SK-N-SH (cell line): ENCODE data around the gene EPHA3. TPM values are rescaled to one million over a fixed set of nuclear protein-coding genes. Genes with fewer than 3 reads are reported as not detected.

Source experiments
- CTCF ChIA-PET: fragments of 300-600, 350-600 bp; formaldehyde crosslinking; extraction: SDS; loops from one replicate; lab custom pipeline; 2021; lab: Yijun Ruan, JAX
- POLR2A ChIA-PET: fragments of 350-600 bp; sonication (Branson Sonifier 250); formaldehyde crosslinking; extraction: SDS; loops from one replicate; lab custom pipeline; 2020; ENCODE audit warnings: antibody characterized with exemption, inconsistent platforms; lab: Yijun Ruan, JAX
- DNase-seq: peaks from one replicate; pipeline ENCODE4 v3.0.0; 2012
- H2AFZ ChIP-seq: fragments of 200-600 bp; sonication (generic); 2 replicates; pipeline ENCODE4 v1.8.1; 2016; ENCODE audit warnings: antibody characterized with exemption, mild to moderate bottlenecking, low read depth
- H3F3A ChIP-seq: fragments of 200-600 bp; sonication (generic); replicated peaks from 2 replicates; pipeline ENCODE3; 2016; ENCODE audit warnings: antibody characterized with exemption, mild to moderate bottlenecking; ENCODE audit not compliant: insufficient read depth
- H3K27ac ChIP-seq, 2 experiments: fragments of 200-500 bp in 1 of 2; fragments of 200-600 bp in 1 of 2; sonication (Bioruptor generic) in 1 of 2; sonication (generic), shearing (Covaris generic) in 1 of 2; 2 replicates each; pipeline versions ENCODE4 v1.5.1 to v1.6.1; 2014 to 2016; ENCODE audit warnings: low read depth in 2 of 2, inconsistent platforms in 1 of 2, low read length in 1 of 2, mild to moderate bottlenecking in 1 of 2, mixed read lengths in 1 of 2
- H3K27me3 ChIP-seq: fragments of 200-600 bp; sonication (generic), shearing (Covaris generic); 2 replicates; pipeline ENCODE4 v1.6.1; 2016; ENCODE audit warnings: mixed run types; ENCODE audit not compliant: insufficient read depth
- H3K36me3 ChIP-seq, 2 experiments: fragments of 200-500 bp in 1 of 2; fragments of 200-600 bp in 1 of 2; sonication (Bioruptor generic) in 1 of 2; sonication (generic) in 1 of 2; replicated peaks in 1 of 2; 2 replicates each; pipeline versions ENCODE3 to v1.5.1; 2014 to 2016; ENCODE audit warnings: low read length in 1 of 2, mild to moderate bottlenecking in 1 of 2; ENCODE audit not compliant: insufficient read depth in 2 of 2, control insufficient read depth in 1 of 2
- H3K4me1 ChIP-seq, 2 experiments: fragments of 200-500 bp in 1 of 2; fragments of 200-600 bp in 1 of 2; sonication (Bioruptor generic) in 1 of 2; sonication (generic), shearing (Covaris generic) in 1 of 2; 2 replicates each; pipeline versions ENCODE4 v1.5.1 to v1.6.1; 2014 to 2016; ENCODE audit warnings: low read depth in 1 of 2, low read length in 1 of 2, mixed run types in 1 of 2; ENCODE audit not compliant: insufficient read depth in 2 of 2, control insufficient read depth in 1 of 2
- H3K4me2 ChIP-seq: fragments of 200-600 bp; sonication (generic), shearing (Covaris generic); 2 replicates; pipeline ENCODE4 v1.6.1; 2017; ENCODE audit warnings: mixed run types
- H3K4me3 ChIP-seq, 2 experiments: fragments of 200-500 bp in 1 of 2; fragments of 200-600 bp in 1 of 2; sonication (Bioruptor generic) in 1 of 2; sonication (generic), shearing (Covaris generic) in 1 of 2; 2 replicates each; pipeline versions ENCODE4 v1.5.1 to v1.8.1; 2014 to 2016; ENCODE audit warnings: low read depth in 2 of 2, inconsistent platforms in 1 of 2, low read length in 1 of 2, mild to moderate bottlenecking in 1 of 2, mixed read lengths in 1 of 2, moderate library complexity in 1 of 2
- H3K79me2 ChIP-seq: fragments of 200-600 bp; sonication (generic); 2 replicates; pipeline ENCODE4 v1.8.1; 2017; ENCODE audit warnings: mild to moderate bottlenecking; ENCODE audit not compliant: insufficient read depth
- H3K9ac ChIP-seq: fragments of 200-600 bp; sonication (generic); 2 replicates; pipeline ENCODE4 v1.6.1; 2017; ENCODE audit warnings: mixed run types
- H3K9me2 ChIP-seq: fragments of 200-600 bp; sonication (generic); 2 replicates; pipeline ENCODE4 v1.6.1; 2017; ENCODE audit warnings: mixed run types
- H3K9me3 ChIP-seq: fragments of 200-600 bp; sonication (generic); 2 replicates; pipeline ENCODE4 v1.6.1; 2017; ENCODE audit warnings: mixed run types, mild to moderate bottlenecking, moderate library complexity
- H4K20me1 ChIP-seq: fragments of 200-600 bp; sonication (generic); 2 replicates; pipeline ENCODE4 v1.6.1; 2017; ENCODE audit warnings: mild to moderate bottlenecking, mixed run types; ENCODE audit not compliant: insufficient read depth
- EZH2phosphoT487 ChIP-seq: fragments of 200-600 bp; sonication (generic); IDR thresholded peaks from 2 replicates; pipeline ENCODE4 v1.6.1; 2017; ENCODE audit warnings: low read depth, mixed run types, mild to moderate bottlenecking, antibody characterized with exemption, moderate library complexity, borderline replicate concordance
- FOSL2 ChIP-seq: IDR thresholded peaks from 2 replicates; pipeline ENCODE4 v1.4.0; 2012; ENCODE audit warnings: low read depth, mild to moderate bottlenecking, moderate library complexity, borderline replicate concordance
- FOXM1 ChIP-seq: IDR thresholded peaks from 2 replicates; pipeline ENCODE4 v1.4.0; 2012; ENCODE audit warnings: low read depth, mild to moderate bottlenecking
- GABPA ChIP-seq: IDR thresholded peaks from 2 replicates; pipeline ENCODE4 v1.4.0; 2012; ENCODE audit warnings: low read depth, mild to moderate bottlenecking
- GATA2 ChIP-seq: sonication (generic); formaldehyde crosslinking; IDR thresholded peaks from 2 replicates; pipeline ENCODE4 v1.5.0; 2020; ENCODE audit warnings: mild to moderate bottlenecking, missing genetic modification reagents
- IRF3 ChIP-seq: fragments of 150-350 bp; IDR thresholded peaks from 2 replicates; pipeline ENCODE4 v1.6.1; 2016; ENCODE audit warnings: mild to moderate bottlenecking, low read depth, low read length
- JUND ChIP-seq: IDR thresholded peaks from 2 replicates; pipeline ENCODE4 v1.4.0; 2012
- MEF2A ChIP-seq: IDR thresholded peaks from 2 replicates; pipeline ENCODE4 v1.4.0; 2012; ENCODE audit warnings: low read depth, borderline replicate concordance
- NFIC ChIP-seq: IDR thresholded peaks from 2 replicates; pipeline ENCODE4 v1.4.0; 2012; ENCODE audit warnings: borderline replicate concordance
- NRF1 ChIP-seq: IDR thresholded peaks from 2 replicates; pipeline ENCODE4 v1.6.1; 2012; ENCODE audit warnings: low read depth, mild to moderate bottlenecking, low read length
- POLR2AphosphoS5 ChIP-seq: IDR thresholded peaks from 2 replicates; pipeline ENCODE4 v1.6.1; 2012; ENCODE audit warnings: low read depth, low read length
- RAD21 ChIP-seq: IDR thresholded peaks from 2 replicates; pipeline ENCODE4 v1.6.1; 2012; ENCODE audit warnings: mild to moderate bottlenecking, low read length
- RFX5 ChIP-seq: IDR thresholded peaks from 2 replicates; pipeline ENCODE4 v1.6.1; 2012; ENCODE audit warnings: mild to moderate bottlenecking, improper control_type of control experiment, low read length
- SMC3 ChIP-seq: IDR thresholded peaks from 2 replicates; pipeline ENCODE4 v1.6.1; 2012; ENCODE audit warnings: low read depth, low read length, improper control_type of control experiment
- TCF12 ChIP-seq: IDR thresholded peaks from 2 replicates; pipeline ENCODE4 v1.4.0; 2012
- USF1 ChIP-seq: IDR thresholded peaks from 2 replicates; pipeline ENCODE4 v1.4.0; 2012; ENCODE audit warnings: low read depth, borderline replicate concordance
- WGBS: methylation state at CpG from one replicate; pipeline ENCODE4 v1.1.6; 2017; ENCODE audit warnings: low lambda C conversion rate; 5-methylcytosine and 5-hydroxymethylcytosine counted together
- polyA plus RNA-seq, 3 experiments: library from polyadenylated mRNA; depleted of rRNA; stranded (reverse); fragments of >200 nt; gene quantifications; 2 replicates each; pipeline ENCODE4 v1.2.3, GENCODE V29; 2012
- TF ChIP-seq, protein P1 (sequence below): IDR thresholded peaks from 2 replicates; pipeline ENCODE4; 2012
- TF ChIP-seq, protein P2 (sequence below): fragments of 200-600 bp; sonication (generic); IDR thresholded peaks from 2 replicates; pipeline ENCODE4 v1.6.1; 2017; ENCODE audit warnings: antibody characterized with exemption, mild to moderate bottlenecking, moderate library complexity
- TF ChIP-seq, protein P3 (sequence below): IDR thresholded peaks from 2 replicates; pipeline ENCODE4 v1.4.0; 2012; ENCODE audit warnings: low read depth, borderline replicate concordance

The EPHA3 gene
- polyA plus RNA-seq, 1 of the 3 experiments (the other 2 are of a cell fraction), result not detected

GRCh38 chr3:89198591-89198990, 91.2 kb downstream of the EPHA3 start:
- no peak for DNase-seq
- ChIA-PET POLR2A (no interaction called here), CTCF (no interaction called here)
- H4K20me1 ChIP-seq, result no peaks in the 10 kb centered on the region
- 3% methylated on average over 3 of the region's 3 CpGs for WGBS
- no peak overlapping the region for H2AFZ ChIP-seq
- no peak overlapping the region for H3K9ac ChIP-seq
- H3K9me2 ChIP-seq, result no peaks in the 10 kb centered on the region
- H3K27ac ChIP-seq, result no peak overlapping the region
- no peak overlapping the region for H3K4me2 ChIP-seq
- H3K36me3 ChIP-seq, result no peaks in the 10 kb centered on the region
- no peaks in the 10 kb centered on the region for H3K4me1 ChIP-seq
- no peak overlapping the region for H3K4me3 ChIP-seq
- no peaks in the 10 kb centered on the region for H3F3A ChIP-seq
- H3K27me3 ChIP-seq, result no peaks in the 10 kb centered on the region
- no peaks in the 10 kb centered on the region for H3K9me3 ChIP-seq
- TF ChIP-seq, protein P1, sequence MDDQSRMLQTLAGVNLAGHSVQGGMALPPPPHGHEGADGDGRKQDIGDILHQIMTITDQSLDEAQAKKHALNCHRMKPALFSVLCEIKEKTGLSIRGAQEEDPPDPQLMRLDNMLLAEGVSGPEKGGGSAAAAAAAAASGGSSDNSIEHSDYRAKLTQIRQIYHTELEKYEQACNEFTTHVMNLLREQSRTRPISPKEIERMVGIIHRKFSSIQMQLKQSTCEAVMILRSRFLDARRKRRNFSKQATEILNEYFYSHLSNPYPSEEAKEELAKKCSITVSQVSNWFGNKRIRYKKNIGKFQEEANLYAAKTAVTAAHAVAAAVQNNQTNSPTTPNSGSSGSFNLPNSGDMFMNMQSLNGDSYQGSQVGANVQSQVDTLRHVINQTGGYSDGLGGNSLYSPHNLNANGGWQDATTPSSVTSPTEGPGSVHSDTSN, result no peak
- TF ChIP-seq TCF12, result no peak
- no peak for TF ChIP-seq JUND
- no peak for TF ChIP-seq GABPA
- no peak for TF ChIP-seq GATA2
- no peak for TF ChIP-seq MEF2A
- TF ChIP-seq, protein P2, sequence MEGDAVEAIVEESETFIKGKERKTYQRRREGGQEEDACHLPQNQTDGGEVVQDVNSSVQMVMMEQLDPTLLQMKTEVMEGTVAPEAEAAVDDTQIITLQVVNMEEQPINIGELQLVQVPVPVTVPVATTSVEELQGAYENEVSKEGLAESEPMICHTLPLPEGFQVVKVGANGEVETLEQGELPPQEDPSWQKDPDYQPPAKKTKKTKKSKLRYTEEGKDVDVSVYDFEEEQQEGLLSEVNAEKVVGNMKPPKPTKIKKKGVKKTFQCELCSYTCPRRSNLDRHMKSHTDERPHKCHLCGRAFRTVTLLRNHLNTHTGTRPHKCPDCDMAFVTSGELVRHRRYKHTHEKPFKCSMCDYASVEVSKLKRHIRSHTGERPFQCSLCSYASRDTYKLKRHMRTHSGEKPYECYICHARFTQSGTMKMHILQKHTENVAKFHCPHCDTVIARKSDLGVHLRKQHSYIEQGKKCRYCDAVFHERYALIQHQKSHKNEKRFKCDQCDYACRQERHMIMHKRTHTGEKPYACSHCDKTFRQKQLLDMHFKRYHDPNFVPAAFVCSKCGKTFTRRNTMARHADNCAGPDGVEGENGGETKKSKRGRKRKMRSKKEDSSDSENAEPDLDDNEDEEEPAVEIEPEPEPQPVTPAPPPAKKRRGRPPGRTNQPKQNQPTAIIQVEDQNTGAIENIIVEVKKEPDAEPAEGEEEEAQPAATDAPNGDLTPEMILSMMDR, result no peak
- TF ChIP-seq NRF1, result no peak
- no peak for TF ChIP-seq USF1
- TF ChIP-seq POLR2AphosphoS5, result no peak
- TF ChIP-seq, all 33 proteins: peak for 0
- H3K79me2 ChIP-seq, result no peaks in the 10 kb centered on the region

DNA sequence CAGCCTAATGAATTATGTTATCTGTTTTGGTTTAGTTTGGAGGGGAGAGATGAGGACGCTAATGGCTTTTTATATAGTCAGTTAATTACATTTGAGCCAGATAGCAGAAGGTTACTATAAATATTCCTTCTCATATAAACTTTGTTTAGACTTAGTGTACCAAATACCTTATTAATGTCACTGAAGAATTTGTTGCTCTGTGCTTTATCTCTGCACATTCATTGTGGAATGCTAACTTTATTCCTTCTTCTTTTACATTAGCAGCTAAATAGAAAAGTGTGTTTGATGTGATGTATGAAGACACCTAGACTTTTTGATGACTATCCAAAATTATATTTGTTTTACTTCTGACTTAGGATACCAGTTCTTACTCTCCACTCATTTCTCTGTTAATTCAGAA, 105.2 kb downstream of the EPHA3 start:
- Histone ChIP-seq H3K9ac (no peak overlapping the region), H4K20me1 (no peaks in the 10 kb centered on the region), H3K9me3 (no peaks in the 10 kb centered on the region), H3K79me2 (no peaks in the 10 kb centered on the region), H3K4me1 (no peaks in the 10 kb centered on the region; a peak in 1 of 4 replicates), H2AFZ (no peak overlapping the region), H3K4me2 (no peak overlapping the region), H3K36me3 (no peaks in the 10 kb centered on the region), H3K27ac (no peak overlapping the region), H3K4me3 (no peak overlapping the region), H3K27me3 (no peaks in the 10 kb centered on the region), H3F3A (no peaks in the 10 kb centered on the region), H3K9me2 (no peaks in the 10 kb centered on the region)
- ChIA-PET POLR2A (no interaction called here), CTCF (no interaction called here)
- TF ChIP-seq GATA2 (no peak), IRF3 (no peak), RAD21 (no peak), SMC3 (no peak), NFIC (no peak), FOXM1 (no peak), FOSL2 (no peak), RFX5 (no peak), NRF1 (no peak), EZH2phosphoT487 (no peak)
- TF ChIP-seq, protein P1, result no peak
- TF ChIP-seq, protein P3, sequence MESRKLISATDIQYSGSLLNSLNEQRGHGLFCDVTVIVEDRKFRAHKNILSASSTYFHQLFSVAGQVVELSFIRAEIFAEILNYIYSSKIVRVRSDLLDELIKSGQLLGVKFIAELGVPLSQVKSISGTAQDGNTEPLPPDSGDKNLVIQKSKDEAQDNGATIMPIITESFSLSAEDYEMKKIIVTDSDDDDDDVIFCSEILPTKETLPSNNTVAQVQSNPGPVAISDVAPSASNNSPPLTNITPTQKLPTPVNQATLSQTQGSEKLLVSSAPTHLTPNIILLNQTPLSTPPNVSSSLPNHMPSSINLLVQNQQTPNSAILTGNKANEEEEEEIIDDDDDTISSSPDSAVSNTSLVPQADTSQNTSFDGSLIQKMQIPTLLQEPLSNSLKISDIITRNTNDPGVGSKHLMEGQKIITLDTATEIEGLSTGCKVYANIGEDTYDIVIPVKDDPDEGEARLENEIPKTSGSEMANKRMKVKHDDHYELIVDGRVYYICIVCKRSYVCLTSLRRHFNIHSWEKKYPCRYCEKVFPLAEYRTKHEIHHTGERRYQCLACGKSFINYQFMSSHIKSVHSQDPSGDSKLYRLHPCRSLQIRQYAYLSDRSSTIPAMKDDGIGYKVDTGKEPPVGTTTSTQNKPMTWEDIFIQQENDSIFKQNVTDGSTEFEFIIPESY, result no peak
- 0% methylated on average over 1 of the region's 1 CpG for WGBS
- no peak for DNase-seq
